HG02943 (cell line): ENCODE data around the gene GSTP1.
A peak's percentile ranks its signal among the peaks of the same experiment; 100 is the strongest.

Source experiments
- ATAC-seq: cut with Tn5 transposase; IDR thresholded peaks from one replicate; pipeline ENCODE4 v1.9.1; 2021; ENCODE audit warnings: mild to moderate bottlenecking, low read depth, moderate library complexity; ENCODE audit not compliant: unreplicated experiment

Gene GSTP1

GRCh38 chr11:67628710-67629385 lies 45.2 kb downstream of the GSTP1 start:
- no peak for ATAC-seq

DNA sequence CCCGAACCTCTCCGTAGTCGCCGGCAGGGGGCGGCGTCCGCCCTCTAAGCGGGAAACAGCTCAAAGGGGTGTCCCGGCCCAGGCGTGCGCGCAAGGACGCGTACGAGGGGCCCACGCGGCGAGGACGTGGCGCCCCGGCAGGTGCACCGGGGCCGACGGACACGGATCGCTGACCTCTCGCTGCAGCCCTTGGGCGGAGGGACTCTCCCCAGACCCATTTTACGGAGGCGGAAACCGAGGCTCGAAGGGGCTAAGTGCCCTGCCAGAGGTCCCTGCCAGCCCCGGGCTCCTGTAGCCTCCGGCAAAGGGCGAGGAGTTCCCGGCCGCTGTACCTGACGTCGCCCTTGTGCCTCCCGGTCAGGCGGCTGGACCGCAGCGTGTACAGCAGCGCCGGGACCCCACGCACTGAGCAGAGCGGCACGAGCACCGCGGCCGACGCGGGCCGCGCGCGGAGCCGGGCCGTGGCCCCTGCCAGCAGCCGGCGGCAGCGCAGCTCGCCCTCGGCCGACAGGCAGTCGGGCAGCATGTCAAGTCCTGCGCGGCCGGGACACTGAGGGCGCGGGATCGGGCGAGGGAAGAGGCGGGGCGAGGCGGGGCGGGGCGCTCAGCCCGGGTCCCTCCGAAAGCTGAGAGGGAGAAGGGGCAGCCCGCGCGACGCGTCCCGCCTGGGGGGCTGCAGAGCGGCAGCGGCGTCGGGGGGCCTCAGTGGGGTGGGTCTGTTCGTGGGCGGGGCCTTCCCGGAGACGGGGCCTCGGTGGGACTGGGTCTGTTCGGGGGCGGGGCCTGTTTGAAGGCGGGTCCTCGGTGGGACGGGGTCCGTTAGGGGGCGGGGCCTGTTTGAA lies 46.0 kb downstream of the GSTP1 start, which contains the start of gene NUDT8:
Gene NUDT8, minus strand, starts transcription at position 552 of the 842 bp plus-strand sequence. Its CDS starts 26 bp downstream, at position 526.
- peak; percentile 45 for ATAC-seq

GRCh38 chr11:67630228-67630942 lies 46.8 kb downstream of the GSTP1 start:
- ATAC-seq = peak; percentile 52

DNA sequence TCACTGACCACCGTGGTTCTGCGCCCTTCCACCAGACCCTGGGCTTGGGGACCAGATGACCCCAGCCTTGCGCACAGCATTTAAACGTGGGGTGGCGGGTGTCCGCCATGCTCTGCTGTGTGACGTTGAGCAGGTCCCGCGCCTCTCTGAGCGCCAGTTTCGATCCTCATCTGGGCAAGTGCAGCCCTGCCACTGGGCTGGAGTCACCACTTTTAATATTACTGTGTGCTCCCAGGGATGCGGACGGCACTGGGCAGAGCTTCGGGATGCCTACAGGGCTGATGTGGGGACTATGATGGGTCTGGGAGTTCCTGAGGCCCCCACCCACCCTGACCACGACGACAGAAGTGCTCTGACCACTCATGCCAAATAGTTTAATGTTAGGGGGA lies 47.3 kb downstream of the GSTP1 start:
- ATAC-seq = no peak

GRCh38 chr11:67631411-67631810 lies 47.8 kb downstream of the GSTP1 start:
- no peak for ATAC-seq

DNA sequence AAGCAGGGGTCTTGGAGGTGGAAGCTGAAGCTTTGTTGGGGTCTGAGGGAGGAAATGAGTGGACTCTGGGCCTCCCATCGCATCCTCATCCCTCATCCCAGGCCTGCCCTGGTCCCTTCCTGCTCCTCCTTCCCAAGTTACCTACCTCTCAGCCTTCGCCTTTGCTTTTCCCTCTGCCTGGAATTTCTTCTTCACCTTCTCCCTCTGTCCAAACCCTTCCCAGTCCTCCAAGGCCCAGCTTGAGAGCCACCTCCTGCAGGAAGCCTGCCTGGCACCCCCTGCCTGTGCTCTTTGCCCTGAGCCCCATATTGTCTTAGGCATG lies 48.2 kb downstream of the GSTP1 start:
- ATAC-seq = no peak

DNA sequence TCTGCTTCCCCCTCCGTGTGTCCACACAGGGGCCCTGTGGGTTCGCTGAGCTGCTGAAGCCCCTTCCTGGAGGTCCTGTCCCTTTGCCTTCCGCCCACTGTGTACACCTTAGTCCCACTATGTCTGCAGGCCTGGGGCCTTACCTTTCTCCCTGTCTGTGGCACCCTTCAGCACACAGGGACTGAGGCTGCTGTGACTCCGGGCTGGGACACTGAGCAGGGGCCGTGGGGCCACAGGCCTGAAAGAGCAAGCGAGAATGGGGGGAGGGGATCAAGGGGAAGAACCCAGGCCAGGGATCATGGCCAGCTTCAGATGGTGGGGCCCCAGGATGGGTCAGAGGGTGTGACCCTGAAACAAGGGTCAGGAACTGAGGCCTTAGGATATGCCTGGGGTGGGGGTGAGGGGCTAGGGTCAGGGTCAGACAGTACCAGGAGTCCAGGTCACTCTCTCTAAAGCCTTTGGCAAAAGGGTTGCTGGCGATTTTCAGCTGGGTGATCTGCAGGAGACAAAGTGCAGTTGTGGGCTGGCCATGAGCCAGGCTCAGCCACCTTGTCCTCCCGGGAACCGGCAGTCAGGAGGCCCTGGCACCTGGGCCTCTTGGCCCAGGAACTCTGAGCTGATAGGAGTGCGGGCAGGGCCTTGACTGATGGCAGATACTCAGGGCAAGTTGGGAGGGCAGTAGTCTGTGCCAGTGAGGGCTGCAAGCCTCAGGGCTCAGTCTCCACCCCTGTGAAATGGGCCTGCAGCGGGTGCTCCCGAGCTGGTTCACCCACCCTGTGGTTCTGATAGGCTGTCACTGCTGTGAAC lies 48.8 kb downstream of the GSTP1 start:
- ATAC-seq = no peak

DNA sequence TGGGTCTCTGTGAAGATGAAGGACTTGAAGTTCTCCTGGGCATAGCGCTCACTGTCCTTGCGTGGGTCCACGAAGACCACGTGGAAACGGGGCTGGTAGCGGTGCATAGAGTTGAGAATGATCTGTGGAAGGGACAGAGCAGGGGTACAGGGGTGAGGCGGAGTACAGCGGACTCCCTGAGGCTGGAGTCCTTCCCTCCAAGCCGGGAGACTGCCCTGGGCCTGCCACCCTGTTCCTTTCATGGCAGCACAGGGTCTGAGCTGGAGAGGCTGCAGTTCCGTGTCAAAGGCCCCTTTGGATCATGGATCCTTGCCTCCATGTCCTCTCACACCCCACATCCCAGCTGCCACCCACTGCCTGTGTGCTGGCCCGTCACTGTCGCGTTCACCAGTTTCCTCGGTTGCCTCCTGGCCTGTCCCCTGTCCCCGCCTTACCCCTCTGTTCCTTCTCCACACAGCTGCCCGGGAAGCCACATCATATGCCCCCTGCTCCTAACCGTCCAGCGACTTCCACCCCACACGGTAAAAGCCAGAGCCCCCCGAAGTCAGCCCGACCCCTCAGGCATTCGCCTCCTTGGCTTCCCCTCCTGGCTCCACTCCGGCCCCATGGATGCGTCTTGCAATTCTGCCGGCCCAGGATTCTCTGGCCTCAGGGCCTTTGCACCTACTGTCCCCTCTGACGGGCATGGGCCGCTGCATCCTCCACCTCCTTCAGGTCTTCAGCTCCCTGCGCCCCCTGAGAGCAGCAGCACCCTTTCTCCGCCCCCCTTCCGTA lies 49.6 kb downstream of the GSTP1 start:
- no peak for ATAC-seq

- no peak for ATAC-seq
Measured at GRCh38 chr11:67633758-67634365, 50.2 kb downstream of the GSTP1 start.

DNA sequence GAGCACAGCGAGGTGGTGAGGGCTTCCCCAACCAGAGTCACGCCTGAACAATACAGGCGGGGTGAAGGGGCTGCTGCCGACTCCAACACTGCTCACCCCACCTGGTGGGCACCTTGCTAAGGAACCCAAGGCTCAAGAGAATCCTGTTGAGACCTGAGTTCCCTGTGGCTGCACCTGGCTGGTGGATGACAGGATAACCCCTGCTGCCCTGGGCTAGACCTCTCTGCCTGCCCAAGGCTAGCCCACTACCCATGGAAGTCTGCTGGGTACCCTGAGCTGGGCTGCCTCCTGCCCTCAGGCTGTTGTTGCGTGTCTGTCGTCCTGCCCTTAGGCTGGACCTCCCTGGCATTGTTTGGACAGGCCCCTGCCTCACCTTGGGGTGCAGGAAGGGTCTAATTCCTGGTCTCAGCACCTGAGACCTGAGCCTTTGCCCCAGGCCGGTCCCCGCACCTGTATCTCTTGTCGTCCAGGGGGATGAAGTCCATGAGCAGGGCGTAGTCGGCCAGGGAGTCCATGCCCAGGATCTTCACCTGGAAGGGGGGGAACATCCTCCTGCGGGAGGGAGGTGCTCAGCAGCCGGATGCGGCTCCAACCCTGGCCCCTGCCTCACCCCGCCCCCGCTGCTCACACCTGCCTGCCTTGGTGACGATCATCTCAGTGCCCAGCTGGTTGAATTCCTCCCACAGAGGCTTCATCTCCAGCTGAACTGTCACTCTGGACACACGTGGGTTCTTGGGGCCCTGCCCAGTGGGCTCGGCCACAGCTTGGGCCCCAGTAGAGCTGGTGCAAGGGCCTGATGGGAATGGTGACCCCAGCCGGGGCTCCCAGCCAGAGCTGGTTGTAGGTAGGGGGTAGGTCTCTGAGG lies 51.0 kb downstream of the GSTP1 start:
- no peak for ATAC-seq

DNA sequence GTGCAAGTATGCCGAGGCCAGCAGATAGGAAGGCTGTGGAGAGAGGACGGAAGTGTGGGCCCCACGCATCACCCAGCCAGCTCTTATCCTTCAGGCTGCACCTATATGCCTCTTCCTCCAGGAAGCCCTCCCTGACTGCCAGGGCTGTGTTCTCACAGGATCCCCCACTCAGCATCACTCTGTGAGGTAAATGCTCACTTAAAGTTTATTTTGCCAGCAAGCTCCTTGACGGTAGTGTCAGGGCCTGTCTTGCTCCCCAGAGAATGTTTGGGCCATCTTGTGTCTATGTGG lies 51.6 kb downstream of the GSTP1 start:
- no peak for ATAC-seq
